HAP-1 (cell line): Measurements from ENCODE around the gene GREB1.

ENCODE experiments used
- DNase-seq, 2 experiments: peaks; one replicate each; pipeline ENCODE4 v3.0.0-alpha.2; 2016 to 2020; ENCODE audit warnings: low spot score in 2 of 2
- H3K27me3 ChIP-seq: fragments of 250-450 bp; sonication (Bioruptor Pico); 2 replicates; pipeline ENCODE4 v1.5.1; 2020; ENCODE audit warnings: low read depth, mild to moderate bottlenecking, moderate library complexity
- H3K36me3 ChIP-seq: fragments of 250-450 bp; sonication (Bioruptor Pico); replicated peaks from 2 replicates; pipeline ENCODE4 v1.5.1; 2020; ENCODE audit warnings: mild to moderate bottlenecking
- H3K4me1 ChIP-seq: fragments of 250-450 bp; sonication (Bioruptor Pico); 2 replicates; pipeline ENCODE4 v1.5.1; 2020; ENCODE audit warnings: mild to moderate bottlenecking
- H3K4me3 ChIP-seq: fragments of 250-450 bp; sonication (Bioruptor Pico); 2 replicates; pipeline ENCODE4 v1.5.1; 2020; ENCODE audit warnings: mild to moderate bottlenecking, moderate library complexity
- H3K9me3 ChIP-seq: fragments of 250-450 bp; sonication (Bioruptor Pico); 2 replicates; pipeline ENCODE4 v1.5.1; 2020; ENCODE audit warnings: mild to moderate bottlenecking, moderate library complexity
- in situ Hi-C: fragments of 300-500 bp; cut with MboI; formaldehyde crosslinking; loops from 3 replicates; pipeline ENCODE4 v1.14.3; 2020; ENCODE audit warnings: low sequenced_read_pairs, inconsistent platforms, mixed read lengths

GREB1 gene

DNA sequence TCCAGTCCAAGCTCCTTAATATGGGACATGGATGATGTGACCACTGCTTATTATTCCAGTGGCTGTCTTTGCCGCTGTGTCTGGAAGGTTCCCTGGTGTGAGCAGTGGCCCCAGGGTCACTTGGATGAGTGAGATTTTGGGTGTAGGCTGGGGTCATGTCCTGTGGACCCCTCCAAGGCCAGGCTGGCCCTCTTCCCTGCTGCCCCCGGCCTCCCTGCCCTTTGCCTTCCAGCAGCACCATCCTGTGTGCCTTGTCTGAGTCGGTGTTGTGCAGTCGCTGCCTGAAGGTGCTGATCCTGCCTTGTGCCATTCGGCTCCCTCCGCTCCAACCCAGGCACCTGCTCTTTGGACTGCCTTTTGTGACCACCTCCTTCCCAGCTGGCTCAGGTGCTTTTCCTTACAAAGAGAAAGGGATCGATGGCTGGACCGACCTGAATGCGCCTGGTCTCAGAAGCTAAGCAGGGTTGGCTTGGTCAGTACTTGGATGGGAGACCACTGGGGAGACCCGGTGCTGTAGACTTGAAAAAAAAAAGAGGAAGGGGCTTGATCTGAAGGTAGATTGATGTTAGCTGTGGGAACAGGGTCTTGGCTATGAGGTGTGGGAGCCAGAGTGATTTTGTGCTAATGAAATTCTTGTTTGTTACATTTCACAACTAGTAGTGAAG, 16.7 kb upstream of the GREB1 start:
- Histone ChIP-seq H3K27me3 (no peaks in the 10 kb centered on the region), H3K4me1 (no peaks in the 10 kb centered on the region), H3K36me3 (no peaks in the 10 kb centered on the region), H3K4me3 (no peak overlapping the region), H3K9me3 (no peaks in the 10 kb centered on the region)
- in situ Hi-C loops: no loop called here
- no peak for DNase-seq

DNA sequence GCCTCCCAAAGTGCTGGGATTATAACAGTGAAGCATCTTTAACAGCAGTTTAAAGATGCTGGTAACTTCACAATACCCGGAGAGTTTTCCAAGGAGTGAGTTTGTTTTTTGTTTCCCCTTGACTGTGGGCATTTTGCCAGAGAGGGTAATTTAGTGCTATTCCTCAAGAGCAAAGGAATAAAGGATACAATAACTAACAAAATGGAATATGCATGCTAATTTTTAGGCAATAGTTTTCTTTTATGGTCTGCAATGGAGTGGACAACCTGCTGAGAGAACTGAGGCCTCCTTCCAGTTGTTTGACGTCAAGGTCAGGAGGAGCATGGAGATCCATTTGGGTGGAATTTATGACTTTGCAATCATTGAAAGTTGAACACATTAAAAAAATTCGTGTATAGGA, 15.9 kb upstream of the GREB1 start:
- no peak for DNase-seq
- H3K9me3 ChIP-seq: no peaks in the 10 kb centered on the region
- no peak overlapping the region for H3K4me3 ChIP-seq
- H3K27me3 ChIP-seq: no peaks in the 10 kb centered on the region
- H3K4me1 ChIP-seq: no peaks in the 10 kb centered on the region
- in situ Hi-C loops: no loop called here
- no peaks in the 10 kb centered on the region for H3K36me3 ChIP-seq

DNA sequence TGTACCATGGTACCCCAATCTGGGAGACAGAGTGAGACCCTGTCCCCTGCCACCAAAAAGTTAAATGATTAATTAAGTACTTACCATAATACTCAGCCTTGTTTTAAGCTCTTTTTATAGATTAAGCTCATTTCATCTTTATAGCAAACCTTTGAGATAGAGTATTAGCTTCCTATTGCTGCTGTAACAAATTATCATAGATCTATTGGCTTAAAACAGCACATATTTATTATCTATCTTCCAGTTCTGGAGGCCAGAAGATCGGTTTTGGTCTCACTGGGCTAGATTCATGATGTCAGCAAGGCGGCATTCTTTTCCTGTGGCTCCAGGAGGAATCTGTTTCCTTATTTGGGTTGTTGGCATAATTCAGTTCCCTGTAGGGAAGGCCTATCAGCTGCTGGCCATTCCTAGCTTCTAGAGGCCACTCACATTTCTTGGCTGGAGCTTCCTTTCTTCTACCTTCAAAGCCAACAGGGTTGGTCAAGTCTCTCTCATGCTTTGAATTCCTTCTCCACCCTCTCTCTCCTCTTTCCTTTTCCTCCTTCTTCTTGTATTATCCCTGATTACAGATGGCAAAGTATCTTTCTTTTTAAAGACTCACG, 13.7 kb upstream of the GREB1 start:
- Histone ChIP-seq H3K4me1 (no peaks in the 10 kb centered on the region), H3K36me3 (no peaks in the 10 kb centered on the region), H3K27me3 (no peaks in the 10 kb centered on the region), H3K9me3 (no peaks in the 10 kb centered on the region), H3K4me3 (no peak overlapping the region)
- in situ Hi-C loops: no loop called here
- no peak for DNase-seq

DNA sequence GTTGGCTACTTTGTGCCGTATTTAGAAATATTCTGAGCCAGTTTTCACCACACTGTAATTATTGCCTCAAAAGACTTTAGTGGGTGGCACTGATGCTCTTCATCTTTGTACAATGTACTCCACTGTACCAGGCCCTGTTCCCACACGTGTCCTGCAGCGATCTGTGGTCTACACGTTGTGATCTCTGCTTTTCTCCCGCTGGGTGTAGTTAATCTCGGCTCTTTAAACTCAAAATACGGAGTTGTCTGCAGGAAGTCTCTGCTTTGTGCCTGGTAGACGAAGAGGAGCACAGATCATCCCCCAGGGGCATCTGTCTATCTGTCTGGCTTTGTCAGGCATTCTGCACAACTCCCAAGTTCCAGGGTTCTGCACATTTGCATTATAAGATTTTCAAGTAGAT, 12.1 kb upstream of the GREB1 start:
- DNase-seq: no peak
- Histone ChIP-seq H3K36me3 (no peaks in the 10 kb centered on the region), H3K4me3 (no peak overlapping the region), H3K9me3 (no peaks in the 10 kb centered on the region), H3K27me3 (no peaks in the 10 kb centered on the region), H3K4me1 (no peaks in the 10 kb centered on the region)
- in situ Hi-C loops: no loop called here

DNA sequence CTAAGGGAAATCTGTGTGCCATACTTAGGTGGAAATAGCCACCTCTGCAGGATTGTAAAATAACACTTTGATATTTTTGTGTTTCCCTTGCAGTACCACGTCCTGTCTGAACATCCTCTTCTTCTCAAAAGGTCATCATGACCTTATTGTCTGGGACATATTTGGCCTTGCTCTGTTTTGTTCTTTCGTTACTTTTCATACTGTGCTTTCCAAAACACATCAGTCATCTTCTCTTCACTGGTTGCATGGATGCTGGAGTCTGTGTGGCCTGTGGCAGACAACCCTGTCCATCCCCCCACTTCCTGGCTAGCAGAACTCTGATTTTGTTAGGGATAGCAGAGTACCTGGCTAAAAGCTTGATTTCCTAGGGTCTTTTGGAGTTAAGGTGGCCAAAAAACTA, 9.4 kb upstream of the GREB1 start:
- DNase-seq: no peak
- H3K4me1 ChIP-seq: no peaks in the 10 kb centered on the region
- no peaks in the 10 kb centered on the region for H3K27me3 ChIP-seq
- no peak overlapping the region for H3K4me3 ChIP-seq
- no peaks in the 10 kb centered on the region for H3K9me3 ChIP-seq
- in situ Hi-C loops: no loop called here
- no peaks in the 10 kb centered on the region for H3K36me3 ChIP-seq

DNA sequence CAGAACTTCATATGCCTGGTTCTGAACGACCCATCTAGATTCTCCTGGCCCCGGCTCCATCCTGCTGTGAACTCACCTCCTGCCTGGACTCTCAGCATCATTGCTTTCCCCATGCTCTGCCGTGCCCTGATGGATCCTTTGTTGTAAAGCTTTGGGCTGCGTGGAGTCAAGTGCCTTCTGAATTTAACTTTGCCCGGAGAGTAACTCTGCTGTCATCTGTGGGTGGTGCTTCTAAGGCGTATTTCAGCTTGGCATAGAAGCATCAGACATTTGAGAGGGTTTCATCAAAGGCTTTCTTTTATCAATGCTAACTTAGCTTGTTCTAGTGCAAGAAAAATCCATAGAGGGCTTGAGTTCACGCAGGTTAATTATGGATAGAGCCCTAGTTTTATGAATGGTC, 8.1 kb upstream of the GREB1 start:
- H3K36me3 ChIP-seq: no peaks in the 10 kb centered on the region
- H3K27me3 ChIP-seq: no peaks in the 10 kb centered on the region
- H3K4me1 ChIP-seq: no peaks in the 10 kb centered on the region
- H3K4me3 ChIP-seq: no peak overlapping the region
- in situ Hi-C loops: no loop called here
- no peak for DNase-seq
- no peaks in the 10 kb centered on the region for H3K9me3 ChIP-seq

DNA sequence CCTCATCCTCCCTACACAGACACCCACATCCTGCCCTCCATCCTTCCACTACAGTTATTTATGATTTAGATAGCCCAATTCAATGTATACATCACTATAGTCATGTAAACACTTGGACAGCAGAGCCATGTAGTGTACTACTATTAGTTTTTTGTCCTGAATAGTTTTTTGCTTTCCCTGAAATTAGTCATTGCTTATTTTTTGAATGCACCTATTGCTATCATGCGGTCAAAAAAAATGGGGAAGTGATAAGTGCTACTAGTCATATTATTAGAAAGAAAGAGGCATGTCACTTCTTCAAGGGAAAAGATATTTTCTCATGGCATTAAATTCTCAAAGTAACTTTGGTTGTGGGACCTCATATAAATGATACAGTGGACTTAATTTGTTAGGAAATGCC, 6.8 kb upstream of the GREB1 start:
- in situ Hi-C loops: no loop called here
- DNase-seq: no peak
- H3K4me1 ChIP-seq: no peaks in the 10 kb centered on the region

DNA sequence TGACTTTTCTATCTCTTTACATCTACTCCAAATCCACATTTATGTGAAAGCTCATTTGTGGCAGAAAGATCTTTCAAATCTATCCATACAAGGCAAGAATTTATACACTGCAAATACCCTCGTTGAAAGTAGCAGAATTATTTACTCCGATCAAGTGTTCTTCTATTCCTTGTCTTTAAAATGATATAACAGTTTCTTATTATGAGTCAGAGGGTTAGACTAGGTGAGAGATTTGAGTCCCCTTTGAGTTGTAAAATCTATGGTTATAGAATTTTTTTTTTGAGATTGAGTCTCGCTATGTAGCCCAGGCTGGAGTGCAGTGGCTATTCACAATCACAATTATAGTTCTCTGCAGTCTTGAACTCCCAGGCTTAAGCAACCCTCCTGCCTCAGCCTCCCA, 5.6 kb upstream of the GREB1 start:
- no peaks in the 10 kb centered on the region for H3K4me1 ChIP-seq
- H3K9me3 ChIP-seq: no peaks in the 10 kb centered on the region
- no peaks in the 10 kb centered on the region for H3K27me3 ChIP-seq
- H3K4me3 ChIP-seq: no peak overlapping the region
- no peaks in the 10 kb centered on the region for H3K36me3 ChIP-seq
- no peak for DNase-seq
- in situ Hi-C loops: no loop called here

More for the DNA sequence above, 6.8 kb upstream of the GREB1 start:
- no peaks in the 10 kb centered on the region for H3K27me3 ChIP-seq
- no peak overlapping the region for H3K4me3 ChIP-seq
- no peaks in the 10 kb centered on the region for H3K36me3 ChIP-seq
- no peaks in the 10 kb centered on the region for H3K9me3 ChIP-seq

DNA sequence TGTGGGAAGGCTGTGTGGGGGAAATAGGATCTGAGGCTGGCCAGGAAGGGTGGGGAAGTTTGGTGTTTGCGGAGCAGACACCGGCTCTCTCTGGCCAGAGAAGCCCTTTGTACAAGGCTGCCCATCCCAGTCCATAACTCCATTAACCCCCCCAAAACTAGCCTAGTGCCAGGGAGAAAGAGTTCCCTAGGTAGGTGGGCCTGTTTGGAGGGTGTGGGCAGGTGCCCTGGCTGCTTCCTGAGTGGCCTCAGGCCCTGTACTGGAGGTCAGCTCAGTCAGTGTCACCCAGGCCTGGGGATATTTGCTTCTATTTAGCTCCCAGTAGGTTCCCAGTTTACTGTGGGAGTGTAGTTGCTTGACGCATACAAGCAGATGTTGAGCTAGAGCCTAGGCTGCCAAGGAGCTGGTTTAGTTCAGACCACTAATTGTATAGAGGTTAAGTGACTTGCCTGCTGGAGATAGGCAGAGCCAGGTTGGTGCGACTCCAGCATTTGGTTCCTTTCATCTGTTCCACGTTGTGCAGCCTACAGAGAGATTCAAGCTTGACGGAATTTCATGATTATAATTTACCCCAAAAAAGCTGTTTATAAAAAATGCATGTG, 2.9 kb upstream of the GREB1 start:
- in situ Hi-C loops: no loop called here
- Histone ChIP-seq H3K36me3 (no peaks in the 10 kb centered on the region), H3K9me3 (no peaks in the 10 kb centered on the region), H3K4me1 (no peaks in the 10 kb centered on the region), H3K4me3 (no peak overlapping the region), H3K27me3 (no peaks in the 10 kb centered on the region)
- no peak for DNase-seq

DNA sequence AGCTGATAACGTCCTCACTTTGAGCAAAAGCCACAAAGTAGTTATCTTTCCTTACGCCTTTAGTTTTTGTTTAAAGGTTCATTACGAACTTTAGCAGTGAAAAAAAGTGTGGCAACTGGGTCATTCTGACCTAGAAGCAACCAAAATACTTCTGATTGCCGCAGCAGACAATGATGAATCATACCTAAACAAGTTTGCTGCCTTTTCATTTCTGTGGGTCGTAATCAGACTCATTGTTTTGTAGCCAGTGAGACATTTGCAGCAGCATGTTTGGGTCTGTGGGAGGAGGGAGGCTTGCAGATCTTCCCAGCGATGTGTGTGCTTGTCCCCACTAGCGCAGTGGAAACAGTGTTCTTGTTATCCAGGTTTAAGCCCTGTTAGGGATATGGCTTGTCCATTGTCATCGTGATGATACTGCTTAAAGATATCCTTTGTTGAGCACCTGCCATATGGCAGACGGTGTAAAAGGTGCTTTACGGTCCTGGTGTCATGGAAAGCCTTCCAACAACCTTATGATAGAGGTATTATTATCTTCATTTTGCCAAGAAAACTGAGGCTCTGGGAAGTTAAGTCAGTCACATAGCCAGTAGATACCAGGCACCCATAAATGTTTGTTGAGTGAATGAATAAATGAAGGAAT, 1.3 kb upstream of the GREB1 start:
- H3K9me3 ChIP-seq: no peaks in the 10 kb centered on the region
- no peaks in the 10 kb centered on the region for H3K27me3 ChIP-seq
- in situ Hi-C loops: no loop called here
- H3K4me3 ChIP-seq: no peak overlapping the region
- H3K4me1 ChIP-seq: no peaks in the 10 kb centered on the region
- no peak for DNase-seq
- H3K36me3 ChIP-seq: no peaks in the 10 kb centered on the region

DNA sequence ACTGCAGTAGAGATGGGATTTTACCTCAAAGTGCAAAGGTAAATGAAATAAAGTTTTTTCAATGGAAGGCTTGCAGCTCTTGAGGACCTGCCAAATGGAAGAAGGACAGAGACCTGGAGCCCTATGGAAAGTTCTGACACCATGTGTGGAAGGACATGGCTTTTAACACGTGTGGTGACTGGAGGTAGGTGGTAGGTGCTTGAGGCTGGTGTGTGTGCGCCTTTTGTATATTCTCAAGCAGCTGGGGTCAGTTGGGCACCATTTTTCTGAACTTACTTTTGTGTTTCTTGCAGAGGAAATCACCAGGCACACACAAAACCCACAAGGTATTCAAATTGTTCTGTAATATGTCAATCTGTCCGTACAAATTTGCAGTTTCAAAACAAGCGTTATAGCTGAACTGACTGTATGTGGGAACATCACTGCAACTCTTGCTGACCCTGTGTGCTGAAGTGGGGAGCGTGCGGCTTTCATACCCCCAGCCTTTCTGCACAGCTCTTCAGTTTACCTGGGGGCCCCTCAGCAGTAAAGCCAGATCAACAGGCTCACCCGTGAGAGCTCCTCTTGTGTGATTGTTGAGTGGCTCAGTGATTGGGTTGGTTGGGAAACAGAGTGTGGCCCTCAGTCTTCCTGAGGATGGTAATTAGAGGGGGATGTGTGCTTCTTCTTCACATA, 363 bp downstream of the GREB1 start:
- no peaks in the 10 kb centered on the region for H3K27me3 ChIP-seq
- no peaks in the 10 kb centered on the region for H3K4me1 ChIP-seq
- in situ Hi-C loops: no loop called here
- DNase-seq: no peak
- H3K36me3 ChIP-seq: no peaks in the 10 kb centered on the region
- H3K9me3 ChIP-seq: no peaks in the 10 kb centered on the region
- H3K4me3 ChIP-seq: no peak overlapping the region

DNA sequence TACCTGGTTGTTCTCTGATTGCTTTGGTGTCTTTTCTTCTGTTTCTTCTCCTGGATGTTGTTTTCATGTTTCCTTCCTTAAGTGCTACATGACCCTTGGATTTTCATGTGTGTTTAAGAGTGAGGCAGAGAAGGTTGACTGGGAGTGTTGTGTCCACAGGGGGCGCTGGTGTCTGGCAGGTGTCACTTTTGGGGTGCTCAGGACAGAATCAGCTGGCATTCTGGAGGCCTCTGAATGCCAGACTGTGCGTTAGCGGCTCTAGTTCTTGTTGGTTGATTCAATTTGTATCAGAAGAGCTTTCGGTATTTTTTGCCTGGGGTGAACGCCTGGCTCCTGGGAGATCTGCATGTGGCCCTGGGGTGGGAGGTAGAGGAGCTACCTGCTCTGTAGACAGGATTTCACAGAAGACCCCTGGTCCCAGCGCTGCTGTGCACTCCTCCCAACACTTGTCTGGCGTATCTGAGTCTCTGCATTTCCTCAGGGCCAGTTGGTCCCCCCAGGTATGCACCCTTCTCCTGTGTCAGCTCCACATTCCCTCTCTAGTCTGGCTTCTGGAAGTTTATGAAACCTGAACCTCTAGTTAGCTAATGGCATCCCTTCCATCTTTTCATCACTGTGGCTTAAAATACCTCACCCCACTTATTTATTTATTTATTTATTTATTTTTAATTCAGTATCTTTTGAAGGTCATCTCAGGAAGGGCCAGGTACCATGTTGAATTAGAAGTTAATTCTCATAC, 1.1 kb downstream of the GREB1 start:
- Histone ChIP-seq H3K36me3 (no peaks in the 10 kb centered on the region), H3K4me1 (no peaks in the 10 kb centered on the region), H3K9me3 (no peaks in the 10 kb centered on the region), H3K27me3 (no peaks in the 10 kb centered on the region), H3K4me3 (no peak overlapping the region)
- in situ Hi-C loops: no loop called here
- peak in 1 of 2 experiments; percentile 16 for DNase-seq

DNA sequence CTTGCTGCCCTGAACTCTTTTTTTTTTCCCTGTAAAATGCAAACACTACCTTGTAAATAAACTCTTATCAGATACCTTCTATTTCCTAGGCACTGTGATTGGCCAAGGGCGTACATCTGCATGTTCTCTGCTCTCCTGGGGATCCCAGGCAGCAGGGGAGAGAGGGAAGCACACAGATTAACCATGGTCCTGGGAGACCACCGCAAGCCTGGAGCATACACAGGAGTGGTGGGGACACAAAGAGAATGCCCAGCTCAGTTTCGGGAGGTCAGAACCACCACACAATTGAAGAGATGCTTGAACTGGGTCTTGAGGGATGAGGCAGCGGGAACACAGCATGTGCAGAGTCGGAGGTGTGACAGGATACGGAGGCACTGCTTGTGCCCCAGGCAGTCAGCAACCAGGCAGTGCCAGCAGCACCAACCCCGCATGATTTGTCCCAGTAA, 2.1 kb downstream of the GREB1 start:
- in situ Hi-C loops: no loop called here
- no peak for DNase-seq
- Histone ChIP-seq H3K4me1 (no peaks in the 10 kb centered on the region), H3K36me3 (no peaks in the 10 kb centered on the region), H3K27me3 (no peaks in the 10 kb centered on the region), H3K9me3 (no peaks in the 10 kb centered on the region), H3K4me3 (no peak overlapping the region)
